NCI-H446 treated with DMSO at 0.1 percent for 48 hours (cell line): ENCODE data around the gene CELF2.
"Not testable (repeated sequence)": the region's sequence is repeated elsewhere in the genome, so short reads cannot be mapped to it uniquely, and the experiment has no call there.

Experiments
- DNase-seq: peaks from one replicate; lab custom pipeline; 2025; lab: John Stamatoyannopoulos, UW

Gene CELF2

DNA sequence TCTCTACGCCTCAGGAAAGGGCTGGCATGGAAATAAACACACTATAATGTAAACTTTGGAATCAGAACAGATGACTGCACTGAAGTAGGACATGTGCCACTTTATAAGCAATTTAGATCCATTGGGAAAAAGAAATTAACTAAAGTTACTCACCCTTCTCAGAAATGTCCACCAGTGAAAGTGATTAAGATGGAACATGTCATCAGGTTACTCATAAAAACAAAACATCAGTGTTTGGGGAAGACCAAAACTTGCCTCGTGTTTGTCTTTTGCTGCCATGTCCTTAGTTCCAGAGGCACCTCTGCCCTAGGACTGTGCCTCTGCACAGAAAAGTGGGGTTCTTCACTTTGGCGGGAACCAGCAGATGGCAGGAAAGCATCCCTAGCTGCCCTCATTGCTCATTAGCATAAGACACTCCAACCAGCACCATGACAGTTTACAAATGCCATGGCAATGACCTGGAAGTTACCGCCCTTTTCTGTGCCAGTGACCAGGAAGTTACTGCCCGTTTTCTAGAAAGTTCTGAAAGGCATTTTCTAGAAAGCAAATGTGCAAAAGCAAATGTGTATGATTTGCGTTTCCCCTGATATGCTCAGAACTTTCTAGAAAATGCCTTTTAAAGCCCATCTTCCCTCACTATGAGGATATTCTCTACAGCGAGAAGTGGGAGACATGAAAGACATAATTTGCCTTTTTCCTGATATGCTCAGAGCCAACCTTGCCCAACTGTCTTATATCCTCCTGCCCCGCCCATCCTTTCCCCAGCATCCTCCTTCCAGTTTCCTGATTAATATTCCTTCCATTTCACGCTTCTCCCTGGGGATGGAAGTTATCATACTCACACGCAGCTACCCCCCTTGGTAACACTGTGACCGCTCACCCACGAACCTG, 335.6 kb downstream of the CELF2 start:
- DNase-seq: no peak

DNA sequence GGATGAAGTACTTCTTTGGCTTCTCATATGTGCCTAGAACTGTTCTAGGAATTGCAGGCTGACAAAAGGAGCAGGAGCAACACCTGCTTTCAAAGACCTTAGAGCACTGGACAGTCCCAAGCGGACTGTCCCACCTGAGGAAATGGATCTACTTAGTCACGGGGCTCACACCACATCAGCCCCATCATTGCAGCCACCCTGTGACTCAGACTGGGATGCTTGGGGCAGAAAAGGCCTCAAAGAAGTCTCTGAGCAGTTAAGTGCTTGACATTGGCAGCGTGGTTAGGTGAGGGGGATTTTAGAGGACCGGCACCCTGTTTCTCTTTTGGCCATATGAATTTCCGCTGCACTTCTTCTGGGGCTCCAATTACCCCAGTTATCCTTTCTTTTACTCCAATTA, 337.2 kb downstream of the CELF2 start:
- no peak for DNase-seq

DNA sequence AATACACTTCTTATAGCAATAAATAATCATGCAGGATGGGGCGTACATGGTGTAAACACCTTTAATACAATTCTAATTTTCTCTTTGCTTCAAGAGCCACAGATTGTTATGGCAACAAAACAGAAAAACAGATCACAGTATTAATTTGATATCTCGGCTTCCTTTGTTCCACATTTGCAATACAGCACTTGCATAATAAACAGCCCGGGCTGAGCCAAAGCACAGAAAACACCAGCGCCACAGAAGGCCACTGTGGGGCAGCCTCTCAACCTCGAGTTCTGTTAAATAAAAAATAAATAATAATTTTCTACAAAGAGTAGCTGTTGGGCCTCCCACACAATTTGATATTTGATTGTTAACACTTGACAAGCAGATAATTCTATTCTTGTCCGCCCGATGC, 337.9 kb downstream of the CELF2 start:
- no peak for DNase-seq

DNA sequence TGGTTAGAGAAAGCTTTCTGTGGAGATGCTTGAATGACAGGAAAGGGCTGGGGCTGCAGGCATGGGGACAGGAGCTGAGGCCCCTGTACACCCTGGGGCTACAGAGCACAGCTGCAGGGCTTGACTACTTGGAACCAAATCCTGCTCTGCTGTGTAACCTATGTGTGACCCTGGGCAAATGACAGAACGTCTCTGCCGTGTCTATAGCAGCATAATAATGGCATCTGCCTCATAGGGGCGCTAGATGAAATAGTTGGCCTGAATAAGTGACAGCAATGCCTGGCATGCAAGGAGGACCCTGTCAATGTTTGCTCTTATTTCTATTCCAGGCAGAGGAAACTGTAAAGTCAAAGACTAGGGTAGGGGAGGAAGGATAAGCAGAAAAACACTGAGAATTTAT, 339.8 kb downstream of the CELF2 start:
- DNase-seq: no peak

DNA sequence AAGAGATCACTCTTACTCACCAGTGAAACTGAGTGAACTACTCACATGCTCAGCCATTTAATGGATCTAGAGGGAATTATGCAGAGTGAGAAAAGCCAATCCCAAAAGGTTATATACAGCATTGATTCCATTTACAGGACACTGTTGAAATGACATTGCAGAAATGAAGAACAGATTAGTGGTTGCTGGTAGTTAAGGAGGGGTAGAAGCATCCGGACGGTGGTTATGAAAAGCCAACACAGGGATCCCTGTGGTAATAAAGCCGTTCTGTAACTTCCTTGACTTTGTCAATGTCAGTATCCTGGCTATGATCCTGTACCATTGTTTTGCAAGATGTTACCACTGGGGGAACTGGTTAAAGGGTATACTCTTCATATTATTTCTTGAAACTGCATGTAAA, 340.3 kb downstream of the CELF2 start:
- DNase-seq: no peak

DNA sequence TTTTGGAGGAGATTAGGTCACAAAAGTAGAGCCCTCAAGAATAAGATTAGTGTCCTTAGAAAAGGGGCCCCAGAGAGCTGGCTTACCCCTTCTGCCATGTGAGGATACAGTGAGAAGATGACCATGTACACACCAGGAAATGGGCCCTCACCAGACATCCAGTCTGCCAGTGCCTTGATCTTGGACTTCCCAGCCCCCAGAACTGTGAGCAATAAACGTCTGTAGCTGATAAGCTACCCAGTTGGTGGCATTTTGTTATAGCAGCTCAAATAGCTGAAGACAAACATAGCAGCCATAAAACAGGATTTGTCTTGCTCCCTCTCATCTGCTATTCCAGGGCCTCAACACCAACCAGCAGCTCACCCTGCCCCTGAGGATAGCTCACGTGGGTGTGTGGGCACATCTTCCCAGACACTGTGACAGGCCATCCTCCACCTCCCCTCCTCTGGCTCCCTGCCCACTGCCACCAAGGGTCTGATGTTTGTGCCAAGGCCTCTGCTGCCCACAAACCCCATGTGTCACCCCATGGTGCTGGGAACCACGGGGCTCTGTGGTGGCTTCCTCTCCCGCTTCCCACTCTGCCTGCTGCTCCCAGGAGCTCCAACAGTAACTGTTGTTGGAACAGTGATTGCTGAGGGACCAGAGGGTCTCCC, 341.4 kb downstream of the CELF2 start:
- no peak for DNase-seq

DNA sequence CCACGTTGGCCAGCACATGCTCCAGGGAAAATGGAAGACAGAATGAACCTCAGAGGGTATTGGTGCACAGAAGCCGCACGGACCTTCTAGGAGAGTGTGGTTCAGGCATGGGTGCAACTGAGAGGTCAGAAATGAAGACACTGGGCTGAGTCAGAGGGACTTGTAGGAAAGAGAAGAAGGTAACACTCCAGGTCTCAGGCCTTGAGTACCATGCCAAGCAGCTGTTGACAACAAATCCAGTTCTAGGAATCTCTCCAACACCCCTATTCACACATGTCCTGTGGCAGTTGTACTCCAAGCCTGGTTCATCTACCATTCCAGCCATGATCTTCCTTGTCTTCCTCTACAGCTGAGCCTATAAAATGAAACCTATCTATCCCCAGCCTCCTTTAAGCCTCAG, 342.2 kb downstream of the CELF2 start:
- DNase-seq: no peak

DNA sequence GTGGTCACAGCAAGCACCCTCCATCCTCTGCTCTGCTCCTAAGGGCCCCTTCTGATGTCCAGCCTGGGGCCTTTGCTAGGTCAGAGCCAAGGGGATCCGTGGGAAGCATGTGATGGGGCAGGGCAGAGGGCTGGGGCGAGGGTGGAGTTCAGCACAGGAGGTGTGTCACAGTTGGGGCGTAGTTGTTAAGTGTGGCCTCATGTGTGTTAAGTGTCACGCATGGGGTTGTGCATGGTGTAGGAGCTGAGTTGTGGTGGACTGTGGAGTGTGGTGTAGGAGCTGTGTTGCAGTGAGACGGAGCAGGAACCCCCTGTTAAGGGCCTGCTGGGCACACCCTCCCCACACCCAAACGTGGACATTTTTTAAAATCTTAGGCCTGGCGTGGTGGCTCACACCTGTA, 345.8 kb downstream of the CELF2 start:
- no peak for DNase-seq

DNA sequence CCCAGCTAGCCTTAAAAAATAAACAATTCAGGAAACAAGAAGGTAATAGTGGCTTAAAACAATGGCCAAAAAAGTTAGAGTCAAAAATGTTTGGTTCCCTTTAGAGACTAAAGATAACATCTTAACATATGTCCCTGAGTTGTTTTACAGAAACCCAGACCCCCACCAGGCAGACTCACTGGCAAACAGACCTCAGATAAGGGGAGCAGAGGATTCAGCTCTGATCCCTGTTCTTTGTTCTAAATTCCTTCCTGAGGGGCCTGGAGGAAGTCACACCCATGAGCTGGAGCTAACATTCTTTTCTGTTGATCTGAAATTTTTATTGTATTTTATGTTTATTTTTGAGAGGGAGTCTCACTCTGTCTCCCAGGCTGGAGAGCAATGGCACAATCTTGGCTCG, 346.6 kb downstream of the CELF2 start:
- no peak for DNase-seq

DNA sequence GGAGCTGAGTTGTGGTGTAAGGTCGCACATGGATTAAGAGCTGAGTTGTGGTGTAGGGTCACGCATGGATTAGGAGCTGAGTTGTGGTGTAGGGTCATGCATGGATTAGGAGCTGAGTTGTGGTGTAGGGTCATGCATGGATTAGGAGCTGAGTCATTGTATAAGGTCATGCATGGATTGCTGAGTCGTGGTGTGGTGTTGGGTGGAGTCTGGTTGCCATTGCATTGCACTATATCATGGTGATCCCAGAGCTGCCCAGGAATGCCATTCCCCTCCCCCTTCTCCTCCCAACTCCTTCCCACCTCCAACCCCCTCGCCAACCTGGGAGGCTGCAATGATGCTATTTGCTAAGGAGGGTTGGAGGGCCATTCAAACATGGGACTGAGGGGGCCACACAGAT, 349.2 kb downstream of the CELF2 start:
- DNase-seq: not testable (repeated sequence)

DNA sequence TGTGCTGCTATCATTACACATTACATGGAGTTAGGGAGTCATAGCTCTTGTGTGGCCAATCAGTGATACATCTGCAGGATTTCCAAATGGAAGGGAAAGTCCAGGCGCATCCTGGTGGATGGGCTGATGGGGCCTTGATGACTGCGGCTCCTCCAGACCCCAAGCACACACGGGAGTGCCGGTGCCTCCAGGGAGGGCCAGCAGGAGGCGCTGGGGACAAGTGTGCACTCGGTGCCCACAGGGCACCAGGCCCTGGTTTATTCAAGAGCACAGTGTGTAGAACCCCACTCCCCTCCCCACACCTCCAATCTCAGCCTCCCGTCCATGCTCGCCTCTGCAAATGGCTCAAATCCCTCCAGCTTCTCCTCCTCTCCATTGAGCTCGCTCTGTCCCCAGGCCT, 349.8 kb downstream of the CELF2 start:
- DNase-seq: no peak

DNA sequence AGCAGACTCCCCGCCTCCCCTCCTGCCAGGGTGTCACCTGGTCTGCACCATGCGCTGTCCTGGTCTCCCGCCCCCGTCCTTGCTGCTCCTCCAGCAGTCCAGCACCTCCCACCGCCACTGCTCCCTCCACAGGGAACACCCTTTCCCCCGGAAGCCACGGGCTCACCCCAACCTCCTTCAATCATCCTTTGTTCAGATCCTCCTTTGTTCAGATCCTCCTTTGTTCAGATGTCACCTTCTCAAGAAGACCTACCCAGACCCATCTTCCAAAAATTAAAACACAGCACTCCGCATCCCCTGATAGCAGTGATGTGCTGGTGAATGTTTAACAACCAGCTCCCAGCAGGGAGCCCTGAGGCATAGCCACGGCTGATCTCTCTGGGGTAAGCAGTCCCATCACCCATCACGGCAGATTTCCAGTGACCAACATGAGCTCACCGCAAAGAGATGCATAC, 356.1 kb downstream of the CELF2 start:
- DNase-seq: no peak

DNA sequence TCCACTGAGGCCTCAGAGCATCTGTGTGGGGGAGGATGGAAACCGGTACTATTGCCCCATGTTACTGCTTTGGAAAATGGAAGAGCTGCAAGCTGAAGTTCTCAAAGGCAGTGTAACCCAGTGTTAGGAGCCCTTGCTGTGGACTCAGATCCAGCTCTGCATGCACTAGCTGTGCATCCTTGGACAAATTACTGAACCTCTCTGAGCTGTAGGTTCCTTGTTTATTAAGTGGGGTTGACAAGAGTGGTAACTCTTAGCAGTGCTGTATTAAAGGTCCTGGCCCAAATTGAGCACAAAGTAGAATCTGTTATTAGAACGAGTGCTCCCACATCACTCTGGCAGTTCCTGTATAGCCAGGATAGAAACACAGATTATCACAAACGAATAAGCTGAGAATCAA, 359.6 kb downstream of the CELF2 start:
- no peak for DNase-seq

DNA sequence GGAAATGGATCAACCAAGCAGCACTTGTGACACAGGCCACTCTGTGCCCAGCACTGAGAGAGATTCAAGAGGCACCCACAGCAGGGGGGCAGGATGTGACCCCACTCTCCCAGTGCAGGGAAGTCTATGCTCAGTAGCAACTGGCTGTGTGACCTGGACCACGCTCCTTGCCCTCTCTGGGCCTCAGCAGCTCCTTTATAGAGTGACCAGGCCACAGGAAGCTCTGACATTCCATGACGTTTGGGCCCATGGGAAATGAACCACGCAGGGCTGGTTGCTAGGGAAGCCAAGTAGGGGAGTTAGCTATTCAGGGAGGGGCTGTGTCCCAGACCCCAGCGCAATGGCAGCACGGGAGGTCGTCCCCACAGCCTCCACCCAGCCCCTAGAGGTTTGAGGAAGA, 361.2 kb downstream of the CELF2 start:
- DNase-seq: no peak

DNA sequence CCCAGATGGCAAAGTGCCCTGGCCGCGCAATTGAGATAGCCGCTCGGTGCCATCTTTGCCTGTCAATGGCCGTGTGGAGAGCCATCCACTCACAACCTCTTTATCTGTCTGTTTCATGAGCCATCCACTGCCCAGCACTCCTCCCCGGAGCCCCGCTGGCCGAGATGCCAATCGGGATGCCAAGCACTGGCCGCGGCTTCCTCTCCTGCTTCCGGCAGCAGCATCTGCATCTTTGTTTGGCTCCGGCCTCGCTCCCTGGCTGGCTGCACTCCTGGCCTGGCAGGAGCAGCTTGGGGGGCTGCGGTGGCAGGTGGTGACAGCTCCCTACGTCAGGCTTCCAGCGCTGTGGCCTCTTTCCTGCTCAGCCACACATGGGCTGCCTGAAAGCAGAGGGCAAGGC, 362.1 kb downstream of the CELF2 start:
- DNase-seq: no peak

DNA sequence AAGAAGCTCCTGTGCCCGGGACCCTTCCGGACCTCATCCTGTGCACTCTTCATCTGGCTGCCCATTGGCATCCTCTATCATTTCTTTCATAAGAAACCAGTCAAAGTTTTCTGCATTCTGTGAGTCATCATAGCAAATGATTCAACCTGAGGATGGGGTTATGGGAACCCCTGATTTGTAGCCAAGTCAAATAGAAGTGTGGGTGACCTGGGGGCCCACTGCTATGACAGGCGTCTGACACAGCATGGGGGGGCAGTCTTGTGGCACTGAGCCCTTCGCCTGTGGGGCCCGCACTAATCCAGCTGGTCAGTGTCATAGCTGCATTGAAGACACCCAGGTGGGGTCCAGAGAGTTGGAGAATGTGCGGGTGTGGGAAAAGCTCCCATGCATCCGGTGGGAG, 363.4 kb downstream of the CELF2 start:
- no peak for DNase-seq

DNA sequence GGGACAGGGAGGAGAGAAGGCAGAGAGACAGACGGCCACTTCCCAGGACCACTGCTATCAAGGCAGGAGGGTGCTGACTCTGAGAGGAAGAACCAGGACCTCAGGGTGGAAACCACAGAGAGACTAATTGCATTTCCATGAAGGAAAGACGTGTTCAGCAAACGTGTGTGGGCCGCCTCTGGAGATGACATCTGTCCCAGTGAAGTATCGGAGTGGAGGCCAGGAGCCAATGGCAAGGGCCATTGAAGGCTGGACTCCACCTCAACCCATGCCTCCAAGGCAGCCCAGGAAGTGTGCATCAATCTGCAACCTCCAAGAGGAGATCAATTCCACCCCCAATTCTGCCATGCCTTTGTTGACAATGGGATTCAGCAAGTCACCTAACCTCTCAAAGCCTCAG, 363.8 kb downstream of the CELF2 start:
- no peak for DNase-seq

DNA sequence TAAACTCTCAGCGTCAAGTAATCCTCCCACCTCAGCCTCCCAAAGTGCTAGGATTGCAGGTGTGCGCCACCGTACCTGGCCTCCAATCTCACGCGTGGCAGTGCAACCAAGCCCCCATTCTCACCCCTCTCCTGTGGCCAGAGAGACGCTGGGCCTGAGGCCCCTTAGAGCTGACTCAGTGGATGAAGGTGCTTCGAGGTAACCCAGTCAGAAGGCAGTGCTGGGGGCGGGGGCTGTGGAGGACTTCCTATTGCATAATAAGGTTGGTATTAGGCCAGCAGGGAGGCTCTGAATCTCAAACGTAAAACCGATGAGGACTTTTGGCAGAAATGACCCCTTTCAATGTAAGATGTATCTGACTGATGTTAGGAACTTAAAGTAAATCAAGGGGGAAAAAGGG, 364.5 kb downstream of the CELF2 start:
- DNase-seq: no peak

DNA sequence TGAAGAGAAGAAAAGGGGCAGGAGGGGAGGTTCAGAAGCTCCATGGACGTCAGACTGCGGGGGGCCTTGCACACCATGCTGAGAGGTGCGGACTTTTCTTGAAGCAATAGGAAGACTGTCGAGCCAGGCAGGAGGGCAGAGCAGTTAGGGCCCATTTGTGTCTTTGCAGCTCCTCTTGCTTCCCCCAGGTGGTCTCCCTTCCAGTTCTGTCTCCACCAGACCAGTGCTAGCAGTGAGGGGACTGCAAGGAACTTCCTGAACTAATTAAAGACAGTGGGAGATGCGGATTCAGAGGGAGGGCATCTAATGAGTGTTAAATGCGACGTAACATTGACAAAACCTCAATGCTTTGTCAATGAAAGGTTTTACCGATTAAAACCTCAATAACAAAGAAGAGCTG, 368.4 kb downstream of the CELF2 start:
- DNase-seq: no peak
